ENCODE results near the gene MYH13. TPM values are rescaled to one million over a fixed set of nuclear protein-coding genes. Genes with fewer than 3 reads are reported as not detected.

Gene MYH13
- total RNA-seq, 4 donors from 2014 or later, result not detected

GRCh38 chr17:10270258-10270657 lies 102.5 kb downstream of the MYH13 start:
- TF ChIP-seq, protein P1, sequence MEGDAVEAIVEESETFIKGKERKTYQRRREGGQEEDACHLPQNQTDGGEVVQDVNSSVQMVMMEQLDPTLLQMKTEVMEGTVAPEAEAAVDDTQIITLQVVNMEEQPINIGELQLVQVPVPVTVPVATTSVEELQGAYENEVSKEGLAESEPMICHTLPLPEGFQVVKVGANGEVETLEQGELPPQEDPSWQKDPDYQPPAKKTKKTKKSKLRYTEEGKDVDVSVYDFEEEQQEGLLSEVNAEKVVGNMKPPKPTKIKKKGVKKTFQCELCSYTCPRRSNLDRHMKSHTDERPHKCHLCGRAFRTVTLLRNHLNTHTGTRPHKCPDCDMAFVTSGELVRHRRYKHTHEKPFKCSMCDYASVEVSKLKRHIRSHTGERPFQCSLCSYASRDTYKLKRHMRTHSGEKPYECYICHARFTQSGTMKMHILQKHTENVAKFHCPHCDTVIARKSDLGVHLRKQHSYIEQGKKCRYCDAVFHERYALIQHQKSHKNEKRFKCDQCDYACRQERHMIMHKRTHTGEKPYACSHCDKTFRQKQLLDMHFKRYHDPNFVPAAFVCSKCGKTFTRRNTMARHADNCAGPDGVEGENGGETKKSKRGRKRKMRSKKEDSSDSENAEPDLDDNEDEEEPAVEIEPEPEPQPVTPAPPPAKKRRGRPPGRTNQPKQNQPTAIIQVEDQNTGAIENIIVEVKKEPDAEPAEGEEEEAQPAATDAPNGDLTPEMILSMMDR (IDR thresholded peaks at IDR 0.05; ENCODE audit: low read depth), result no peak

- TF ChIP-seq, protein P1 (IDR thresholded peaks at IDR 0.05; ENCODE audit: low read depth), result no peak
Observed at GRCh38 chr17:10268005-10268404, 104.8 kb downstream of the MYH13 start.

DNA sequence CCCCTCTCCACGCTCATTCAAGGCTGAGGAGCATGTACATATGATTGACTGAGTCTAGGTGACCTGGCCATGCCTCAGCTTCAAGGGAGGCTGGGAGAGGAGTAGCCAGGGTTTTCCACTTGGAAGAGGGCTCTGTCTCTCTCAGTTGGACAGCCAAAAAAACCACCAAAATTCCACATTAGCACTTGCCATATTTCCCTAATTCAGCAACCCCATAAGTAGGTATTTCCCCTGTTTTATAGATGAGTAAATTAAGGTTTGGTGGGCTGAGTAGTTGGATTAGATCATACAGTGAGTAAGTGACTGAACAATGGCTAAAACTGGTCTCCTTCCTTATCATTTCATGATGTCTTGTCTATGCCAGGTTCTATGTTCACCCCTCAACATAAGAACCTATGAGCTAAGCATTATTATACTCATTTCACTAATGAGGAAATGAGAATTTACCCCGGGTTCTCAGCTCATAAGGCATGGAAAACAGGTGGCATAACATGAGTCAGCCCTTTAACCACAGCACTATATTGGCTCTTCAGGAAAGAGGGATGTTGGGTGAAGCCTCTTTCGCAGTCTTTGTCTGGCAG lies 106.4 kb downstream of the MYH13 start:
- TF ChIP-seq, protein P1 (IDR thresholded peaks at IDR 0.05; ENCODE audit: low read depth), result no peak

DNA sequence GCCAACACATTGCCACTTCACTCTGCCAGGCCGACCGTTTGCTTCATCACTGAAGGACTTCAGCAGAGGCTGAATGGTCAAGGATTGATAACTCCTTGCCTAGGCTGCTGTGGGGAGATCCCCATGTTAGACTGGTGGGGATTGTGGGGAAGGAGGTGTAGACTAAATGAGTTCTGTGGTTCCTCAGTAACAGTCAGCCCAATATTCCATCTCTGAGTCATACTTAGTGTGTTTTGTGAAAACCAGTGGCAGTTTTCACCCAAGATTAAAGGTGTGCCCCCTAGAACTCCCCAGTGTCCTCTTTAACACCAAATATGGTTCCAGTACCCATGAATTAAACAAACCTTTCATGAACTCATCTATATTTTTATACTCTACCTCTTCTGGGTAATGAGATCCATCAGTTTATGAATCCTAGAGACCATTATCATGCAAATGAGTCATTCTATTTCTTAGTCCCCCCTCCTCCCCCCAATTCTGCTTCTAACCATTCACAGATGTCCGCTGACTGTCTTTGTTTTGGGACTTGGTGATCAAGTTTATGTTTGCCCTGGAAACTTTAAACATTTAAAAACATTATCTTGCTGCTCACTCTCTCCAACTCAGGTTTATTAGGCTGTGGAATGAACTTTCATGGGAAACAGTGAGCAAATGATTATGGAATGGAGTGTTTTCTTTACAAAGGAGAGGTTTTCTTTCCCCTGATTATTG lies 107.6 kb downstream of the MYH13 start:
- TF ChIP-seq, protein P1 (IDR thresholded peaks at IDR 0.05; ENCODE audit: low read depth), result no peak

GRCh38 chr17:10264051-10264450 lies 108.8 kb downstream of the MYH13 start:
- TF ChIP-seq, protein P1 (IDR thresholded peaks at IDR 0.05; ENCODE audit: low read depth), result no peak

- TF ChIP-seq, protein P1 (IDR thresholded peaks at IDR 0.05; ENCODE audit: low read depth), result no peak
Observed at GRCh38 chr17:10262451-10262850, 110.4 kb downstream of the MYH13 start.

DNA sequence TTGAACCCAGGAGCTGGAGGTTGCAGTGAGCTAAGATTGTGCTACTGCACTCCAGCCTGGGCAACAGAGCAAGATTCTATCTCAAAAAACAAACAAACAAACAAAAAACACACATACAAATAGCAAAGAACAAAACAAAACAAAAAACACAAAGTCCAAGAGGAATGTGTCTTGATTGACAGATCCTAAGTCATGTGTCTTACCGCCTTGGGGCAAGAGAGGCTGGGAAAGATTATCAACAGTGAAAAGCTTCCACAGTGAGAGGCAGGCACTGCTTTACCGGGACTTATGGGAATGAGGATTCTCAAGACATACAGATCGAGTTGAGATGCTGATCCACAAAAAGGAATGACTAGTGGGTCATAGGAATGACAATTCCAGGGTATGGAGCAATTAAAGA lies 111.7 kb downstream of the MYH13 start:
- TF ChIP-seq, protein P1 (IDR thresholded peaks at IDR 0.05; ENCODE audit: low read depth), result no peak
